Activated CD8-positive, alpha-beta memory T cell treated with anti-CD3 and anti-CD28 coated beads for 36 hours (primary cell): ENCODE measurements around the gene PCIF1. TPM values are rescaled to one million over a fixed set of nuclear protein-coding genes. Genes with fewer than 3 reads are reported as not detected.
"Not testable (repeated sequence)": the region's sequence is repeated elsewhere in the genome, so short reads cannot be mapped to it uniquely, and the experiment has no call there.

ENCODE experiments used
- CTCF ChIA-PET: fragments of 350-600 bp; sonication (Branson Sonifier 250); formaldehyde crosslinking; loops from one replicate; lab custom pipeline; 2021; ENCODE audit warnings: antibody characterized with exemption; lab: Charles Lee
- POLR2A ChIA-PET: fragments of 350-600 bp; sonication (Branson Sonifier 250); formaldehyde crosslinking; loops from one replicate; lab custom pipeline; 2021; ENCODE audit warnings: antibody characterized with exemption; lab: Charles Lee
- total RNA-seq, 2 experiments: library from RNA; stranded (reverse); gene quantifications; one replicate each; pipeline ENCODE4 v1.2.3, GENCODE V29; 2021

The PCIF1 gene
- total RNA-seq, 2 experiments from 2014 or later = 26.1 to 27.8 TPM

DNA sequence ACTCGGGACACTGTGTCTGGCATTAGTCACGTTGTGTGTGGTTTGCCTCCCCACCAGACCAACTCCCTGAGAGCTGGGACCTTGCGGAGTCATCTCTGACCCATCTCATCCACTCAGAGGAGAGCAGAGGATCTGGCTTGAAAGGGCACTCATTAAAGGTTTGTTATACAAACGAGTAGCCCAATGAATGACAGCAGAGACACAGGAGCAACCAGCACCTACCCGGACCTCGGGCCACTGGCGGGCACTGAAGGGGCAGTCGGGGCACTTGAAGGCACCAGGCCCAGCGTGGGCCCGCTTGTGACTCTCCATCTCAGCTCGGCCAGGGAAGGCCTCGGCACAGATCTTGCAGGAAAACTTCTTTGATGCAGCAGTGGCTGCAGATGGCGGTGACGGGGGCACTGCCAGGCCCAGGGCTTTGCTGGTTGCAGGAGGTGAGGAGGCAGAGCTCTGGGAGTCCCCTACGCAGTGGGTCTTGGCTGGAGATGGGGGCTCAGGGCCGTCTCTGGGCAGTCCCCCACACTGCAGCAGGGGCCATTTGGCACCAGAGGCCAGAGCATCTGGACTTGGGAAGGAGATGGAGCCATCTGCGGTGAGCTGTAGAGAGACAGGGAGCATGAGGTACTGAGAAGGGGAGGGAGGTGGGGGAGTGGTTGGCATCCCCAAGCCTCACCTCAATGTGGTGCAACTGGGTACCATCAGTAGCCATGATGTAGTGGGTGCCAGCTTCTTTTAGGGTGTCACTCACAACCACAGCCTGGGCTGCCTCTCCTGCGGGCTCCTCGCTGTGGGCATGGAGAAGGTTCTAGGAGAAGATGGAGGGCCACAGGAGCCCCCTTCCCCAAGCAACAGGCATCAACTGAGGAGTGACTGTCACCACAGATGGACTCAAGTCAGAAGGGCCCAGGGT lies 17.7 kb downstream of the PCIF1 start:
- POLR2A ChIA-PET = interaction anchor here (1.7 kb wide), 1 partner anchor 18 kb away, joined by 5 read pairs; no protein-coding TSS in a partner anchor
- CTCF ChIA-PET = interaction anchor here (0.7 to 1.9 kb wide), 3 partner anchors 8 to 18 kb away, joined by 3 to 10 read pairs (median 3); partner anchors contain the start of gene PCIF1

GRCh38 chr20:45952861-45953260 lies 18.4 kb downstream of the PCIF1 start:
- POLR2A ChIA-PET = interaction anchor here (0.7 kb wide), 1 partner anchor 18 kb away, joined by 3 read pairs; no protein-coding TSS in a partner anchor

DNA sequence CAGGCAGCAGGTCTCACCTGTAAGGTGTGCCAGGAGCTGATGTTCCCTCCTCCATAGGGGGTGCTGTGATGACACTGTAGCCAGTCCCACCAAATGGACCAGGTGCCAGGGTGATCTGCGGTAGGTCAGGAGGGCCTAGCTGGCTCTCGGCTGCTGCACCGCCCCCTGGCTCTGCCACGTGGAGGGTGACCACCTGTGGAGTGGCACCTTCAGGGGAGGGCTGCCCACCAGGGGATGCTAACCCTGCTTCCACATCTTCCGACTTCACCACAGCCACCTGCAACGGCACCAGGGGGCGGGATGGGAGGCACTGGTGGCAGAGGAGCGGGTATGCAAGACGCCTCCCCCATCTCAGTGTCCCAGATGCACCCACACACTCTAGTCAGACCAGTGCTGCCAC lies 19.2 kb downstream of the PCIF1 start:
- ChIA-PET POLR2A (interaction anchor here (0.7 kb wide), 1 partner anchor 17 kb away, joined by 3 read pairs; no protein-coding TSS in a partner anchor), CTCF (interaction anchor here (1.2 to 1.9 kb wide), 3 partner anchors 9 to 154 kb away, joined by 3 to 10 read pairs (median 3); no protein-coding TSS in a partner anchor)

More at GRCh38 chr20:45952861-45953260, 18.4 kb downstream of the PCIF1 start:
- CTCF ChIA-PET = interaction anchor here (0.7 to 1.9 kb wide), 4 partner anchors 9 to 153 kb away, joined by 3 to 10 read pairs (median 3); partner anchors contain the start of gene PCIF1

- POLR2A ChIA-PET = not testable (repeated sequence)
- CTCF ChIA-PET = interaction anchor here (0.7 kb wide), 1 partner anchor 166 kb away, joined by 4 read pairs; no protein-coding TSS in a partner anchor
These were observed 21.8 kb downstream of the PCIF1 start for GRCh38 chr20:45956326-45956725.

- CTCF ChIA-PET = interaction anchor here (1.5 to 2.1 kb wide), 2 partner anchors 13 to 14 kb away, joined by 3 to 7 read pairs; partner anchors contain the start of gene ZNF335
These were observed 22.8 kb downstream of the PCIF1 start for GRCh38 chr20:45957021-45957941.

GRCh38 chr20:45958593-45958992 lies 24.1 kb downstream of the PCIF1 start:
- CTCF ChIA-PET = interaction anchor here (0.6 to 2.1 kb wide), 4 partner anchors 11 to 516 kb away, joined by 3 to 7 read pairs (median 3); partner anchors contain the start of gene ZNF335
- POLR2A ChIA-PET = interaction anchor here (1.6 kb wide), 1 partner anchor 11 kb away, joined by 6 read pairs; no protein-coding TSS in a partner anchor

More at GRCh38 chr20:45957021-45957941, 22.8 kb downstream of the PCIF1 start:
- POLR2A ChIA-PET = interaction anchor here (0.8 to 1.6 kb wide), 2 partner anchors 10 to 13 kb away, joined by 4 to 6 read pairs; no protein-coding TSS in a partner anchor

DNA sequence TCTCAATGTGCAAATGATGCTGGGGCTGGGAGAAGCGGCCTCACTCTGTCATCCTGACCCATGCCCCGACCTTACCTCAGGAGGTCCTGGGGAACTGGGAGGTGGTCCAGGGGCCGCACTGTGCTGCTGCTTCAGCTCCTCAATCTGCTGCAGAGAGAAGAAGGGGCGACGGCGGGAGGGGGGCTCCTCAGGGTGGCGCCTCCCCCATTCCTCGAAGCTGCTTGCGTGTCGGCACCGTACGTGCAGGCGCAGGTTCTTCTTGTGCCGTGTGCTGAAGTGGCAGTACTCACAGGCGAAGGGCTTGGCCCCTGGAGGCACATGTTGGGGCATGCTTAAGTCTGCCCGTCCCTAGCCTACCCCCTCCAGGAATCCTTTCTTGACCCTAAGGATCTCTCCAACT lies 24.6 kb downstream of the PCIF1 start:
- ChIA-PET CTCF (interaction anchor here (1.2 to 2.1 kb wide), 2 partner anchors 10 to 12 kb away, joined by 3 to 7 read pairs; partner anchors contain the start of gene ZNF335), POLR2A (interaction anchor here (1.6 kb wide), 1 partner anchor 12 kb away, joined by 6 read pairs; no protein-coding TSS in a partner anchor)

GRCh38 chr20:45959956-45960630 lies 25.6 kb downstream of the PCIF1 start:
- POLR2A ChIA-PET = no interaction called here
- CTCF ChIA-PET = interaction anchor here (1.0 to 1.3 kb wide), 2 partner anchors 11 to 62 kb away, joined by 3 to 5 read pairs; no protein-coding TSS in a partner anchor

DNA sequence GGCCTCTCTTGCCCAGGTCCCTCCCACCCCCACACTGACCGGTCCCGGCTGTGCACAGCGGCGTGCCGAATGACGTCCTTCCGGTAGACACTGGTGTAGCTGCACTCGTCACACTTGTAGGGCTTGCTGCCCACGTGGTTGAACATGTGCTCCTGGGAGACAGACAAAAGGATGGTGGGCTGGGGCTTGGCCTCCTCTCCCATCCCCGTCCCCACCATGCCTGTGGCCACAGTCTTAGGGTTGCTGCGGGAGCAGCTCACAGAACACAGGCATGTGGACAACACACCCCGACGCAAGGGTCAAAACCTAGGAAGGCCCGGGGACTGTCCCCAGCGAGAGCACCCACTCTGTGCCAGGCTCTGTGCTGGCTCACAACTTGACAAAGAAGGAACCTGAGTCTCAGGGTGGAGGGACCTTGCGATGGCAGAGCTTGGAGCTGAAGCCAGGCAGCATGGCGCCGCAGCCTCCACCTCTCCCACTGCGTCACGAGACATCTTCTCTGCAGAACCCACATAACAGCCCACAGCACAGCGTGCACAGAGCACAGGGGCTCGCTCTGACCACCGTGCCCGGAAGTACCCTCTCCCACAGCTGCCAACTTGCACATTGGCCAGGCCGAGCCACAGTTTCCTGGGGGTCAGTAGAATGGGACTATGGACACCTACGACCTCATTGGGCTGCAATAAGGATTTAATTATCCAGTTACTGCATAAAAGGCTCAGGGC lies 27.7 kb downstream of the PCIF1 start:
- ChIA-PET CTCF (interaction anchor here (0.7 to 2.1 kb wide), 4 partner anchors 8 to 138 kb away, joined by 3 to 6 read pairs (median 4); no protein-coding TSS in a partner anchor), POLR2A (no interaction called here)

- CTCF ChIA-PET = interaction anchor here (0.6 to 1.4 kb wide), 4 partner anchors 30 to 140 kb away, joined by 3 to 4 read pairs (median 4); no protein-coding TSS in a partner anchor
These were observed 28.8 kb downstream of the PCIF1 start for GRCh38 chr20:45963059-45964005.

DNA sequence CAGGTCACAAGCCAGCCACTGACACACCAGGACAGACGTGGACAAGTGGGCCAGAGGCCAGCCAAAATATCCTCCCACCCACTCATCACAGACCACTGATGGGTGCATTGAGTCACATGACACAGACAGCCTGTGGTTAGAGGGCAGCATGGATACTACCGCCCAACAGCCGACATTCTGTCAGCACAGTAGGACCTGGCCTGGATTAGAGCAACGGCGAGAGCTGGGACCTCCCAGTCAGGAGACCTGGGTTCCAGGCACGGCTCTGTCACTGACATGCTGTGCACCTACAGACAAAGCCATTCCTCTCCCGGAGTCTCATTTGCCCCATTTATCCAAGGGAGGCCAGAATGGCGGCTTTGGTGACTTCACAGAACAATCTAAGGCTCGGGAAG lies 29.5 kb downstream of the PCIF1 start:
- ChIA-PET POLR2A (no interaction called here), CTCF (no interaction called here)

More at GRCh38 chr20:45963059-45964005, 28.8 kb downstream of the PCIF1 start:
- POLR2A ChIA-PET = no interaction called here

GRCh38 chr20:45965169-45966002 lies 30.9 kb downstream of the PCIF1 start:
- ChIA-PET CTCF (interaction anchor here (0.8 to 1.1 kb wide), 3 partner anchors 21 to 113 kb away, joined by 3 to 4 read pairs (median 3); no protein-coding TSS in a partner anchor), POLR2A (interaction anchor here (0.5 to 0.7 kb wide), 2 partner anchors 95 to 114 kb away, joined by 3 read pairs; no protein-coding TSS in a partner anchor)

GRCh38 chr20:45967551-45968080 lies 33.1 kb downstream of the PCIF1 start:
- POLR2A ChIA-PET = no interaction called here
- CTCF ChIA-PET = no interaction called here

- ChIA-PET POLR2A (no interaction called here), CTCF (no interaction called here)
These were observed 33.7 kb downstream of the PCIF1 start for GRCh38 chr20:45968081-45968671.
